Fibroblast of lung (primary cell): ENCODE data around the gene PRPF38A.

Experiments
- EZH2 ChIP-seq: IDR thresholded peaks from 2 replicates; pipeline ENCODE4 v1.5.1; 2012; ENCODE audit warnings: low read length, control low read depth, mild to moderate bottlenecking; ENCODE audit errors: missing control alignments
- TF ChIP-seq, protein P1 (sequence below), 2 donors: IDR thresholded peaks in 1 of 2; conservative IDR thresholded peaks in 1 of 2; 1 replicate in 1 of 2; 2 replicates in 1 of 2; pipeline ENCODE4 v1.5.1; 2011 to 2012; ENCODE audit warnings: low read length in 2 of 2, control low read depth in 1 of 2, inconsistent platforms in 1 of 2, low read depth in 1 of 2, mild to moderate bottlenecking in 1 of 2

DNA sequence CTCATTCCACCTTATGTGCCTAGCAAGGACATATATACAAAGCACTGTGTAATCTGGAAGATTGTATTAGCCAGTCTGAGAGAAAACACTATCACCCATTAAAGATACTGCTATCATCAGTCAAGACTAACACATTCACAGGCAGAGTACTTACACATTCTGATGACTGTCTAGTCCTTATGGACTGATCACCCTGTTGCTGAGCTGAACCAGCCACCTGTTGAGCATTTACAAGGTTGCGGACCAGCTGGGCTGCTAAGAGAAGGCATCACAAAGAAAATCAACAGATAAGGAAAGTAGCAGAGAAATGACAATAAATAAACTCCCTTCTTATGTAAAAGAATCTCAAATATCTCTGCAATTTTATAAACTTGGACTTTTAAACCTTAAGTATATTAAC lies 30.8 kb downstream of the PRPF38A start:
- TF ChIP-seq, protein P1, sequence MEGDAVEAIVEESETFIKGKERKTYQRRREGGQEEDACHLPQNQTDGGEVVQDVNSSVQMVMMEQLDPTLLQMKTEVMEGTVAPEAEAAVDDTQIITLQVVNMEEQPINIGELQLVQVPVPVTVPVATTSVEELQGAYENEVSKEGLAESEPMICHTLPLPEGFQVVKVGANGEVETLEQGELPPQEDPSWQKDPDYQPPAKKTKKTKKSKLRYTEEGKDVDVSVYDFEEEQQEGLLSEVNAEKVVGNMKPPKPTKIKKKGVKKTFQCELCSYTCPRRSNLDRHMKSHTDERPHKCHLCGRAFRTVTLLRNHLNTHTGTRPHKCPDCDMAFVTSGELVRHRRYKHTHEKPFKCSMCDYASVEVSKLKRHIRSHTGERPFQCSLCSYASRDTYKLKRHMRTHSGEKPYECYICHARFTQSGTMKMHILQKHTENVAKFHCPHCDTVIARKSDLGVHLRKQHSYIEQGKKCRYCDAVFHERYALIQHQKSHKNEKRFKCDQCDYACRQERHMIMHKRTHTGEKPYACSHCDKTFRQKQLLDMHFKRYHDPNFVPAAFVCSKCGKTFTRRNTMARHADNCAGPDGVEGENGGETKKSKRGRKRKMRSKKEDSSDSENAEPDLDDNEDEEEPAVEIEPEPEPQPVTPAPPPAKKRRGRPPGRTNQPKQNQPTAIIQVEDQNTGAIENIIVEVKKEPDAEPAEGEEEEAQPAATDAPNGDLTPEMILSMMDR (conservative IDR thresholded peaks at IDR 0.05 in 1 of 2, IDR thresholded peaks at IDR 0.05 in 1 of 2; ENCODE audit: low read depth in 1 of 2, low read length in 2 of 2), result no peak
- TF ChIP-seq EZH2, result no peak
